Stimulated activated CD4-positive, alpha-beta T cell treated with anti-CD3 and anti-CD28 coated beads, Interleukin-15, amount 100 ng/mL, for 1 hour (primary cell): ENCODE measurements around the gene CARMIL3.
"Not testable (repeated sequence)": the region's sequence is repeated elsewhere in the genome, so short reads cannot be mapped to it uniquely, and the experiment has no call there.

Experiments used
- DNase-seq, 2 donors: peaks; one replicate each; pipeline ENCODE4 v3.0.0-alpha.2; 2020; ENCODE audit warnings: low read depth in 1 of 2, low spot score in 1 of 2

The CARMIL3 gene

DNA sequence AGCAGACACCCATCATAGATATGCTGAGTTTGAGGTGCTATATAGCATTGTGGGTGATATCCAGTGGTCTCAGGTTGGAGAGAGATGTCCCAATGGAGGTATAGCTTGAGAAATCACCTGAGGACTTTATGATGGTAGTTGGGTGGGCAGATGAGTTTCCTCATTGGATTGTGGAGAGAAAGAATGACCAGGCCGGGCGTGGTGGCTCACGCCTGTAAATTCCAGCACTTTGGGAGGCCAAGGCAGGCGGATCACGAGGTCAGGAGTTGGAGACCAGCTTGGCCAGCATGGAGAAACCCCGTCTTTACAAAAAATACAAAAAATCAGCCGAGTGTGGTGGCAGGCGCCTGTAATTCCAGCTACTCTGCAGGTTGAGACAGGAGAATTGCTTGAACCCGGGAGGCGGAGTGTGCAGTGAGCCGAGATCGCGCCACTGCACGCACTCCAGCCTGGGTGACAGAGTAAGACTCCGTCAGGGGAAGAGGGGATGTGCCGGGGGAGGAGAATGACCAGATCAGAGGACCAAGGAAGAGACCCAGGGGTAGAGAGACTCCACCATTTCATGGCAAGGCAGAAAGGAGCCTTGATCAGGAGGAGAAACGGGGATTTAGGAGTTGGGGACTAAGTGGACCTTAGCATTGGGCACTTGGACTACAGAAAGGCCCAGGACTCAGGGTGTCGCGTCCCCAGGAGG lies 41.5 kb downstream of the CARMIL3 start:
- DNase-seq = no peak

DNA sequence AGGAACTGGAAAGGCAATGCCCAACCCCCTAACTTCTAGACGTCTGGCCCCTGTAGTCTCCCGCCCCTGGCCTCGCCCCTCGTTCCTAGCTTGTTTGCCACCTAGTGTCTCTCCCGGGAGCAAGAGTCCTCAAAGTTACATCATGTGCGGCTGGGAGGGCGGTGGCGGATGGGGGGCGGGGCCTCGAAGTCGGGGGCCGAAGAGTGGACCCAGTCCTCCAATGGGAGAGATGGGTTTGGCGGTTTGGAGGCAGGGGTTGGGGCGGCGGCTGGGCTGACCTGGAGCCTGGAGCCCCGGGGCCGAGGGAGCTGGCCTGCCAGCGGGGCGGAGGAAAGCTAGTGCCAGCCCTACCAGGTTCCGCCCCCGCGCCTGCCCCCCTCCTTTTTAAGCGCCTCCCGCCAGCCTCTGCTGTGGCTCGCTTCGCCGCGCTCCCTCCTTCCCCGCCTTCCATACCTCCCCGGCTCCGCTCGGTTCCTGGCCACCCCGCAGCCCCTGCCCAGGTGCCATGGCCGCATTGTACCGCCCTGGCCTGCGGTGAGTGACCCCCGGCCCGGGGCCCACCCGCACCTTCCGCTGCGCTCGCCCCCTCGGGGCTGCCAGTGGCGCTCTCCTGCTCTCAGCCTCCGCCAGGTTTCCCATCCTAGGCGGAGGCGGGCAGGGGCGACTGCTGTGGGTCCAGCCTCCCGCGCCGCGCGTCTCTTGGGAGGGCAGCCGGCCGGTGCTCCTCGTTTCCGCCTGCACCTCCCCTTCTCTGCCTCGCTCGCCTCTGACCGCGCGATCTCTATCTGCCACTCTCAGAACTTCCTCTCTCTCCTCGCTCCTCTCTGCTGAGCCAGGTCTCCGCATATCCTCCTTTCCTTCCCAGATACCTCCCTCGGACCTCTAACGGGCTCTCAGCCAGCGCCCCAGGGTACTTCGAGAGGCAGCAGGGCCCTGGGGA lies 42.4 kb downstream of the CARMIL3 start, which contains the start of gene PCK2:
Gene PCK2, plus strand, starts transcription at position 411 of the 940 bp plus-strand sequence. Its CDS starts 95 bp downstream, at position 506.
- peak; percentile 45 to 77 for DNase-seq

DNA sequence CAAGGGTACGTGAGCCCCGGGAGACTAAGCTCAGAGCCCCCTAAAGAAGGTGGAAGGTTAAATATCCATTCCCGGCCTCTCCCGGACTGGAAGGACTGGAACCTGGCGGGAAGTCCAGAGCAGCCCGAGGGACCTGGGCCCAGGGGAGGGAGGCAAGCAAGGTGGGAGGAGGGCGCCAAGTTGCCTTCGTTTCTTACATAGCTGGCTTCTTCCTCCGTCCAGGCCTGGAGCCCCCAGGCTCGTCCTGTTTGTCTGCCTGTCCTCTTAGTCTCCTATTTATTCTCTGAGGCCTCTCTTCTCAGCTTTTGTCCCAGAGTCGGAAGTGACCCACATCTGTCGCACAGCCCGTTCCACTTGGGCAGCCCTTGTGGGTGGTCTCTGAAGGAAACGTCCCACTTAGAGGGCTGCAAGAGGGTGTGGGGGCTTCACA lies 43.0 kb downstream of the CARMIL3 start:
- no peak for DNase-seq

DNA sequence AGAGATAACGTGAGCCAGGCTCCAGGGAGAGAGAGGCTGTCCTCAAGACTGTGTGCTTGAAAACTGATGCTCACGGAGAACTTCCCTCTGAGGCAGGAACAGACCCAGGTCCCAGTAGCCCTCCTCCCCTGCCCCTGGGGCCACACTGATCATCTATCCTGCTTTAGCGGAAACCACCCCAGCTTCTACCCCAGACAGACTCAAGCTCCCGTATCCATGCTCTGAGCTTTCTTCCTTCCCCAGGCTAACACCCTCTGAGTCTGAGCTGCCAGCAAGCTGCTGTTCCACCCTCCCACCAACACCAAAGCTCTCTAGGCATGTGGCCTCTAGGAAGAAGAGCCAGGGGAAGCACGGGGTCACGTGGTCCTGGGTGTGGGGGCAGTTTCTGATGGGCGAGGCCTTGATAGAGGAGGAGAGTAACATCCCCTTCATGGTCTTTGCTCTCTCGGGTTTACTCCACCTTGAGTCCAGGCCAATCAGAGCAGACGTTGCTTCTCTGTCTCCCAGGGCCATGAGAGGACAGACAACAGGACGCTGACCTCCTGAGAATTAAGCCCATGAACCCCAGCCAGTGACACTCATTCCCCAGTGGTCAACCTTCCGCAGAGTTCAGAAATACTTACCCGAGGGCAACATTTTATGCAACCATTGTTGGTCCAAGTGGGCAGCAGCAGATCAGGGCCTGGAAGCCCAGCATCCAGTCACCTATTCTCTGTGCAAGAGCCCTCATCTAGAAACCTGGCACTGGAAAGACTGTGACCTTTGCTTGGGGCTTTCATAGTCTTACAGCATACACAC lies 43.7 kb downstream of the CARMIL3 start:
- DNase-seq = peak in 1 of 2 donors; percentile 48

DNA sequence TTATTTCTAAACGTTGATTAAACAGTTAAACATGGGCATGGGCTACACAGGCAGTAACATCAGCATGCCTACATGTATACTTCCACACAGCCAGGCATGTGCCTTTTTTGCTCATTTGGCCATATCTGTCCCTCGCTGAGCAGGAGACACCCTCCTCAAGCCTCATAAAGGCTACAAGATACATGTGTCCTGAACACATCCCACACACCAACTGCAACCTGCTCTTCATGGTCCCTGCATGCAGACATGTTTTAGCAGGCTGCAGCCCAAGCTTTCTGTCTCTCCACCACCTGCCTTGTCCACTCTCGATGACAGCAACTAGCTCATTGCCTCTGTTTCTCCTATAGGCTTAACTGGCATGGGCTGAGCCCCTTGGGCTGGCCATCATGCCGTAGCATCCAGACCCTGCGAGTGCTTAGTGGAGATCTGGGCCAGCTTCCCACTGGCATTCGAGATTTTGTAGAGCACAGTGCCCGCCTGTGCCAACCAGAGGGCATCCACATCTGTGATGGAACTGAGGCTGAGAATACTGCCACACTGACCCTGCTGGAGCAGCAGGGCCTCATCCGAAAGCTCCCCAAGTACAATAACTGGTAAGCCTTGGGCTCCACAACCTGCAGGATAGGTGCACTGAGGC lies 44.9 kb downstream of the CARMIL3 start:
- no peak for DNase-seq

DNA sequence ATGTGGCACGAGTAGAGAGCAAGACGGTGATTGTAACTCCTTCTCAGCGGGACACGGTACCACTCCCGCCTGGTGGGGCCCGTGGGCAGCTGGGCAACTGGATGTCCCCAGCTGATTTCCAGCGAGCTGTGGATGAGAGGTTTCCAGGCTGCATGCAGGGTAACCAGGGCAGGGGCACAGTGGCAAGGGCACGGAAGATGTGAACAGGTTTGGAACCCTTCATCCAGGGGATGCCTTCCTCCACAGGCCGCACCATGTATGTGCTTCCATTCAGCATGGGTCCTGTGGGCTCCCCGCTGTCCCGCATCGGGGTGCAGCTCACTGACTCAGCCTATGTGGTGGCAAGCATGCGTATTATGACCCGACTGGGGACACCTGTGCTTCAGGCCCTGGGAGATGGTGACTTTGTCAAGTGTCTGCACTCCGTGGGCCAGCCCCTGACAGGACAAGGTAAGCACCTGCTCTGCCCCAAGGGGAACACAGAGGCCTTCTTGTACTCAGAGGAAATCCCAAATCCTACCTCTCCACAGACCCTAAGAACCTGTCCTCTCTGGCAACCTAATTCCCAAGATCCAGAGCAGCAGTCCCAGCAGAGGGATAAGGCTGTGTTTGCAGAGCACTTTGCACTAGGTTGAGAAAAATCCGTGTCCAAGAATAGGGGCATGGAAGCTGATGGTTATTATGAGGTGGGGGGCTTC lies 46.6 kb downstream of the CARMIL3 start:
- DNase-seq = no peak

DNA sequence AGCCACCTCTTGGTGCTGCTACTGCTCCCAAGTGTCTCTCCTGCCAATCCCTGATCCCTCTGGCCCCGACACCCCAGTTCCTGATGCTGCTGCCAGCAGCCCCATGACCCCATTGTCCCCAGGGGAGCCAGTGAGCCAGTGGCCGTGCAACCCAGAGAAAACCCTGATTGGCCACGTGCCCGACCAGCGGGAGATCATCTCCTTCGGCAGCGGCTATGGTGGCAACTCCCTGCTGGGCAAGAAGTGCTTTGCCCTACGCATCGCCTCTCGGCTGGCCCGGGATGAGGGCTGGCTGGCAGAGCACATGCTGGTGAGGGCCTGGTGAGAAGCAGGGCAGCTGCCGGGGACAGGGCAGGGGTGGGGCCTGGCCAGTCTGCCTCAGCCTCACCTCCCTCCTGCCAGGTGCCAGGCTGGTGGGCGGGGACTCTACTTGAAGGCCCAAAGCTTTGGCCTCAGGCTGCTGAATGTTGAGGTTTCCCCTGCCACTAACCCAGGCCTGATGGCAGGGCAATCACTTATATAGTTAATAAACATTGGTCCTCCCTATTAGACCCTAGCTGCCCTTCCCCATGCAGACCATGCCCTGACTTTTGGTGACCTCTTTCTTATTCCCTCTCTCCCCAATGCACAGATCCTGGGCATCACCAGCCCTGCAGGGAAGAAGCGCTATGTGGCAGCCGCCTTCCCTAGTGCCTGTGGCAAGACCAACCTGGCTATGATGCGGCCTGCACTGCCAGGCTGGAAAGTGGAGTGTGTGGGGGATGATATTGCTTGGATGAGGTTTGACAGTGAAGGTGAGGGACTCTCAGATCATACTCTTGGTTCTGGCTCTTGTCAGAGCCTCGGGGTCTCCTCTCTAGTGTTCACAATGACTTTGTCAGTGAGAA lies 47.4 kb downstream of the CARMIL3 start:
- no peak for DNase-seq

DNA sequence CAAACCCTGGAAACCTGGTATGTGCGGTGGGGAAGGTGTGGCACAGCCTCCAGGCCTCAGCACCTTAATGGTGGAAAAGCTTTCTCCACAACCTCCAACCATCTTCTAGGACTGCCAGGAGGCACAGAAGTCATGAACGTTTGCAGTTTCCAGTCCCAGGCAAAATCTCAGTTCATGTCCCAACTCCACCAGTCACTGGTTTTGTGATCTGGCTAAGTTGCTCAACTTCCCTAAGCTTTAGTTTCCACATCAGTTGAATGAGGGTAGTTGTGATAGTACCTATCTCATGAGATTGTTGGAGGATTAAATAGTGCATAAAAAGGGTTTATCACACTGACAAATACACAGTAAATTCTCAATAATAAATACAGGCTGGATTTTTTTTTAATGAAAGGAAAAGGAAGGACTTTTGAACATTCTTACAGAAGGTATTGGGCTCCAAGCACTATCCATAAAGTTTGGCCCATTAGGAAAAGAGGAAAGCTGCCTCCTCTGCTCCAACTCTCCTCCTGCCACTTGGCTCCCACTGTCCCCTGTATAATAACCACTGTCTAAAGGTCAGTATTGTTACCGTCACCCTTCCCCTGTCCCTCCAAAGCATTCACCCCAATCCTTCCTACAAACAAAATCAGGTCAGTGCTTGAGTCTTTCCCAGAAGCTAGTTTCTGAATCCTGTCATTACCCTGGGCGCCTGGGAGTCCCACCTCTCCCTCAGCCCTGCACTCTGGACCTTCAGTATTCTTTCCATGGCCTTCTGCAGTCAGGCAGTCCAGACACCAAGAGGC lies 48.6 kb downstream of the CARMIL3 start:
- no peak for DNase-seq

DNA sequence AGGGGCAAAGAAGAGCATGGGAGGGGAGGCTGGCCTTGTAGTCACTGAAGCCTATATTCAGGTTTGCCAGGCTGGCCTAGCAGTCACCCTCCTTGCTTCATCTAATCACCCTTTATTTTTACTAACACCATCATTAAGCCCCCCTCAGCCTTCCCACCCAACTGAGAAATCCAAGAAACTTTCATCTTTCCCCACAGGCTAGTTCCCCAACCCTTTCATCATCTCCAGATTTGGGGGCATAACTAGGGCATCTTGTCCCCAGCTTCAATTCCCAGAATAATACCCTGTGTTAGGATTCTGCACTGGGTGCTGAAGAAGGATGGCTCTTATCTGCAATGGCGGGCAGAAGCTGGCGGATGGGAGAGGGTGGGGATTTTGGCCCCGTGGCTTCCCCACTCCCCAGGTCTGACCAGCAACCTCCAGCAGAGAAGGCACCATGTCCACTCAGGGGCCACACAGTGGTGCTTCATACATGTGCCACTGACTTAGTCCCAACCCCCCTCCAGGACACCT lies 49.2 kb downstream of the CARMIL3 start:
- no peak for DNase-seq

DNA sequence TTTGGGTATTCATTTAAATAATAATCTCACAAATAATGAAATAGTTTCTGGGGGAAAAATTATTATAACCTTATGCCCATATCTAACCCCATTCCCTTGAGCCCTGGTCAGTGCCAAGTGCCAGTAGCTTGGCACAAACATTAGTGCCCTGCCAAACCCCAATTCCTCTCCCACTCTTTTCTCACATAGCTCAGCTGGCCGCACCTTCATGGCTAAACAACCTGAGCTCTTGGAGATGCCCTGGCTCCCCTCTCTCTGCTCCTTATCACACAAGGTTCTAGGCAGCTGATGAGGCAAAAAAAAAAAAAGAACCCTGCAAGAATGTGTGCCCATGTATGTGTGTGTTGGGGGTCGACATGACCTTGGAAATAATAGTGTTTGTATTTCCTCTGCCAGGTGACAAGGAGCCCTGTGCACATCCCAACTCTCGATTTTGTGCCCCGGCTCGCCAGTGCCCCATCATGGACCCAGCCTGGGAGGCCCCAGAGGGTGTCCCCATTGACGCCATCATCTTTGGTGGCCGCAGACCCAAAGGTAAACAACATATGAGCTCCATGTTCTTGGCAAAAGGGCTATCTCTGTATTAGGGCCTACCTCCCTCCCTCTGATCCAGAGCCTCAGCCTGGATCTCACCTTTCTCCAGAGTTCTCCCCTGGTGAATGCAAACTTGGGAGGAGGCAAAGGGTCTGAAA lies 50.7 kb downstream of the CARMIL3 start:
- DNase-seq = no peak

DNA sequence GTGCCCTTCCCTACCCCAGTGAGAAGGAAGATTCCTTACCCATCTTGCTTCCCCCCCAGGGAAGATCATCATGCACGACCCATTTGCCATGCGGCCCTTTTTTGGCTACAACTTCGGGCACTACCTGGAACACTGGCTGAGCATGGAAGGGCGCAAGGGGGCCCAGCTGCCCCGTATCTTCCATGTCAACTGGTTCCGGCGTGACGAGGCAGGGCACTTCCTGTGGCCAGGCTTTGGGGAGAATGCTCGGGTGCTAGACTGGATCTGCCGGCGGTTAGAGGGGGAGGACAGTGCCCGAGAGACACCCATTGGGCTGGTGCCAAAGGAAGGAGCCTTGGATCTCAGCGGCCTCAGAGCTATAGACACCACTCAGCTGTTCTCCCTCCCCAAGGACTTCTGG lies 51.6 kb downstream of the CARMIL3 start:
- no peak for DNase-seq

DNA sequence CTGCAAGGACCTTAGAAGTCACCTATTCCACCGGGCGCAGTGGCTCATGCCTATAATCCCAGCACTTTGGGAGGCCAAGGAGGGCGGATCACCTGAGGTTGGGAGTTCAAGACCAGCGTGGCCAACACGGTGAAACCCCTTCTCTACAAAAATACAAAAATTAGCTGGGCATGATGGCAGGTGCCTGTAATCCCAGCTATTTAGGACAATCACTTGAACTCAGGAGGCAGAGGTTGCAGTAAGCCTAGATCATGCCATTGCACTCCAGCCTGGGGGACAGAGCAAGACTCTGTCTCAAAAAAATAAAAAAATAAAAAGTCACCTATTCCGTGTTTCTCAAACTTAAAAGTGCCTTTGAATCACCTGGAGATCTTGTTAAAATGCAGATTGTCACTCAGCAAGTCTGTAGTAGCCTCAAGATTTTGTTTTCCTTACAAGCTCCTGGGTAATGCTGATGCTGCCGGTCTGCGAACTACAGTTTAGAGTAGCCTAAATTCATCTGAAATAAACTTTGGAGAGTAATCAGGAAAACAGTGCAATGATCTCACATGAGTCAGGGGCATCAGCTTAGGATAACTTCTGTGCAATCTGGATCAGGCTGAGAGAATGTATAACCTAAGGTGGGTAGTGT lies 53.9 kb downstream of the CARMIL3 start:
- DNase-seq = not testable (repeated sequence)

DNA sequence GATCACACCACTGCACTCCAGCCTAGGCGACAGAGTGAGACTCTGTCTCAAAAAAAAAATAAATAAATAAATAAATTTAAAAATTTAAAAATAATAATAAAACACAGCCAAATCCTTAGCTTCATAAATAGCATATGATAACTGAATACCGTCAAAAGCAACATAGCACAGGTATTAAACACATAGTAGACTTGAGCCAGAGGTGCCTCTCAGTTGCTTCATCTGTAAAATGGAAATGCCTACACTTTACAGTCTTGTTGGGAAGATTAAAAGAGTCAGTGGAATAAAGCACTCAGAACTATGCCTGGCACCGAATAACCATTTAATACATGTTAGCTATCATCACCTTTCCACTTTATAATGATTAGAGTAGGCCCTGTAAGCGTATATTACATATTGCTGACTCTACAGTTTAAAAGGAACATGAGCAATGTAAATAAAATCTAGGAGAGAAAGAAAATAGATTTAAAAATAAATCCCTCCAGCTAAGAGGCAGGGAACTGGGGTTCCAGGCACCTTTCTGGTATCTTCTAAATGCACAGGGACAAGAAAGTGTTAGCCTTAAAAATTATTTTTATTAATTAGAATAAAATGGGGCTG lies 55.0 kb downstream of the CARMIL3 start:
- DNase-seq = no peak

DNA sequence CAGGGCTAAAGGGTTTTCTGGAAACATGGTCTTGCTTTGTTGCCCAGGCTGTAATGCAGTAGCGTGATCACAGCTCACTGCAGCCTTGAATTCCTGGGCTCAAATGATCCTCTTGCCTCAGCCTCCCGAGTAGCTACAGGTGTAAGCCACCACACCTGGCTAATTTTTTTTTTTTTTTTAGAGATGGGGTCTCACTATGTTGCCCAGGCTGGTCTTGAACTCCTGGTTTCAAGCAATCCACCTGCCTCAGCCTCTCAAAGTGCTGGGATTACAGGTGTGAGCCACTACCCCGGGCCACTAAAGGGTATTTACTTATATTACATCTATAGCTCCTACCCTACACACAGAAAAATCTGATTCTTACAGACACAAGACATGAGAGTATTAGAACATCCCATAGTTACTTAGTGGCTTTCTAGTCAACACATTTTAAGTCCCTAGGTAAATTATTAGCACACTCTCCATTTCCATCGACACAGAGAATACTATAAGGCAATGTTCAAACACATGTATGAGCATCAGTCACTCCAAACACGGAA lies 56.6 kb downstream of the CARMIL3 start:
- no peak for DNase-seq

DNA sequence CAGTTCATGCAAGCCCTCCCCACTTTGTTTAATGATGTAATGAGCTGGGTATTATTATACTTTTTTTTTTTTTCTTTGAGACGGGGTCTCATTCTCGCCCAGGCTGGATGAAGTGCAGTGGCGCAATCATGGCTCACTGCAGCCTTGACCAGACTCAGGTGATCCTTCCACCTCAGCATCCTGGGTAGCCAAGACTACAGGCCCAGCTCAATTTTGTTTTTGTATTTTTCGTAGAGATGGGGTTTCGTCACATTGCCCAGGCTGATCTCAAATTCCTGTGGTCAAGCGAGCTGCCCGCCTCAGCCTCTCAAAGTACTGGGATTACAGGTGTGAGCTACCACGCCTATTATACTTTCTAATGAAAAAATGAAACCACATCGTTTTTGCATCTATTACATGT lies 58.3 kb downstream of the CARMIL3 start:
- DNase-seq = no peak

DNA sequence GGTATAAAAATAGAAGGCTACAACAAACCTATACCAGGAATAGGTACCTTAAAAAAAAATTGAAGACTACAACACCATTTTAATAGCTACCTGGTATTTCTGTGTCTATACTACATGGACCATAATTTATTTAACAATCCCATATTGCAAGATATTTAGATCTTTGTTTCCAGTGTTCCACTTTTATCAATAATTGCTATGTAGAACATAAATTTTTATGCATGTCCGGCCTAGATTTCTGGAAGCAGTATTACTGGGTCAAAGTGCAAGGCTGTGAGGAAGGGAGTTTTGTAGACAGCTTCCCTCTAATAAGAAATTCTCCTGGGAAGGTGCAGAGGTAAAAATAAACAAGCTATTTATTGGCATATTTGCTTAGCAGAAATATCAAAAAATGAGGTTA lies 58.7 kb downstream of the CARMIL3 start:
- DNase-seq = no peak

DNA sequence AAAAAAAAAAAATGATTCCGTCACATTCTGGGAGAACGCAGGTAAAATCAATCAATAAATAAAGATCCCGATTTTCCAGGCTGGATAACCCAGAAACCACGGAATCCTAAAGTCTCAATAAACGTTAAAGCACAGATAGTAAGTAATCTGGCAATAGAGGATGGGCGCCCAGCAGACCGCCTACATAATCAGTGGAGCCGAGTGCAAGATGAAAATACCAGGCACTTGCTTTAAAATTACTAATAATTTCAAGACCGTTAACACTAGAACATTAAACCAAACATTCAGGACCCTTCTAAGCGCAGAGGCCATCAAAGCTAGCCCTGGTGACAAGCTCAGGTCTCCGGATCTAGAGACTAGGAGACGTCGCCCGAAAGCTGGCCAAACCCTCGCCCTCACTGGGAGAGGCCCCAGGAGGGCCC lies 61.6 kb downstream of the CARMIL3 start:
- no peak for DNase-seq
